C4-2B (cell line): ENCODE measurements around the gene RNF32.

Experiments used
- H3K27ac ChIP-seq: fragments of 450-650 bp; 2 replicates; pipeline ENCODE4 v1.5.1; 2017
- CTCF ChIP-seq: fragments of 450-650 bp; conservative IDR thresholded peaks from 2 replicates; pipeline ENCODE4 v1.5.1; 2017; ENCODE audit warnings: mild to moderate bottlenecking
- ZFX ChIP-seq: fragments of 450-650 bp; IDR thresholded peaks from 2 replicates; pipeline ENCODE4 v1.6.1; 2017

RNF32 gene

GRCh38 chr7:156669035-156669828 is 28.7 kb downstream of the RNF32 start:
- TF ChIP-seq CTCF (no peak), ZFX (no peak)
- H3K27ac ChIP-seq = no peak overlapping the region

- no peak overlapping the region for H3K27ac ChIP-seq
- TF ChIP-seq CTCF = no peak
- no peak for TF ChIP-seq ZFX
Observed at GRCh38 chr7:156673454-156673853, 32.9 kb downstream of the RNF32 start.

GRCh38 chr7:156673902-156674301 is 33.3 kb downstream of the RNF32 start:
- TF ChIP-seq ZFX (no peak), CTCF (no peak)
- no peak overlapping the region for H3K27ac ChIP-seq

- H3K27ac ChIP-seq = no peak overlapping the region
- TF ChIP-seq CTCF (no peak), ZFX (no peak)
Observed at GRCh38 chr7:156675721-156676120, 35.1 kb downstream of the RNF32 start.

- H3K27ac ChIP-seq = no peak overlapping the region
- TF ChIP-seq CTCF = no peak
- TF ChIP-seq ZFX = no peak
Observed at GRCh38 chr7:156676263-156676662, 35.7 kb downstream of the RNF32 start.

GRCh38 chr7:156677374-156678054 is 36.9 kb downstream of the RNF32 start:
- TF ChIP-seq CTCF = no peak
- TF ChIP-seq ZFX = no peak
- no peak overlapping the region for H3K27ac ChIP-seq

- H3K27ac ChIP-seq = no peak overlapping the region
- TF ChIP-seq ZFX (no peak), CTCF (no peak)
Observed at GRCh38 chr7:156680281-156680680, 39.7 kb downstream of the RNF32 start.
